ENCODE measurements around the gene ACAP2.

- TF ChIP-seq POLR2A (IDR thresholded peaks at IDR 0.05; ENCODE audit: low read depth, low read length) (no peak), POU2F2 (IDR thresholded peaks at IDR 0.05; ENCODE audit: low read depth, low read length) (no peak), POLR2AphosphoS5 (IDR thresholded peaks at IDR 0.05; ENCODE audit: low read depth, low read length) (no peak)
Measured at GRCh38 chr3:195263193-195263924, 179.5 kb downstream of the ACAP2 start.

Data from GM12891 (cell line).